ENCODE measurements around the gene TRIM47. TPM values are rescaled to one million over a fixed set of nuclear protein-coding genes. Genes with fewer than 3 reads are reported as not detected.

The TRIM47 gene
- total and polyA plus RNA-seq, 2 of the 13 experiments (the other 11 are each of a cell fraction or from before 2014, with no cell fraction given), result 33.5 to 82.0 TPM

DNA sequence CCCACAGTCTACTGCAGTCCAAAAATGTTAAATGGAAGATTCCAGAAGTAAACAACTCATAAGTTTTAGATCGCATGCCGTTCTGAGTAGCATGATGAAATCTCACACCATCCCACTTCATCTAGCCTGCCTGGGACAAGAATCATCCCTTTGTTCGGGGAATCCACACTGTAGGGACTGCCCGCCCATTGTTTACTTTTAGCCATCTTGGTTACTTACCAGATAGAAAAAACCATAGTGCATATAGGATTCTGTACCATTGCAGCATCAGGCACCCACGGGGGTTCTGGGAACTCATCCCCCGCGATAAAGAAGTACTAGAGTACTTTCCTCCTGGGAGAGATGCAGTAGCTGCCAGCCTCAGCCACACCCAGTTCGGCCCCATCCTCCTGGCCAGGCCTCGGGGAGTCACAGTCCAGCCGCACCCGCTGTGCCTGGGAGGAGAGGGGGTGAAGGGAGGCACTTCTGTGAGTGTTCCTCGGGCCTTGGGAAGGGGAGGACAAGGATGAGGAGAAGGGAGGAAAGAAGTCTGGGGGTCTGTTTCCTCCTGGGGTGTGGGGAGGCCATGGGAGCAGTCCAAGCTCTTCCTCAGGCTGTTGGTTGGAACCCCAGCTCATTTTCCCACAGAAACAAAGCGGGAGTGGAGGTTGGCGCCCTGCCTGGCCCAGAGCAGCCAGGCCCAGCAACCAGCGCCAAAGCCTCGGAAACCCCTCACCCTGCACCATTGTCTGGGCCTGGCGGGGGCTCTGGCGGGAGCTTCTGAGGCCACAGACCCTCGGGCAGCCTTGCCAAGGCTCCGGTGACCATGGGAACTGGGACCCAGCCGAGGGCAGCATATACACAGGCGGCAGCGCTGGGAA is 8.9 kb downstream of the TRIM47 start (continued):
- TF ChIP-seq, protein P1, sequence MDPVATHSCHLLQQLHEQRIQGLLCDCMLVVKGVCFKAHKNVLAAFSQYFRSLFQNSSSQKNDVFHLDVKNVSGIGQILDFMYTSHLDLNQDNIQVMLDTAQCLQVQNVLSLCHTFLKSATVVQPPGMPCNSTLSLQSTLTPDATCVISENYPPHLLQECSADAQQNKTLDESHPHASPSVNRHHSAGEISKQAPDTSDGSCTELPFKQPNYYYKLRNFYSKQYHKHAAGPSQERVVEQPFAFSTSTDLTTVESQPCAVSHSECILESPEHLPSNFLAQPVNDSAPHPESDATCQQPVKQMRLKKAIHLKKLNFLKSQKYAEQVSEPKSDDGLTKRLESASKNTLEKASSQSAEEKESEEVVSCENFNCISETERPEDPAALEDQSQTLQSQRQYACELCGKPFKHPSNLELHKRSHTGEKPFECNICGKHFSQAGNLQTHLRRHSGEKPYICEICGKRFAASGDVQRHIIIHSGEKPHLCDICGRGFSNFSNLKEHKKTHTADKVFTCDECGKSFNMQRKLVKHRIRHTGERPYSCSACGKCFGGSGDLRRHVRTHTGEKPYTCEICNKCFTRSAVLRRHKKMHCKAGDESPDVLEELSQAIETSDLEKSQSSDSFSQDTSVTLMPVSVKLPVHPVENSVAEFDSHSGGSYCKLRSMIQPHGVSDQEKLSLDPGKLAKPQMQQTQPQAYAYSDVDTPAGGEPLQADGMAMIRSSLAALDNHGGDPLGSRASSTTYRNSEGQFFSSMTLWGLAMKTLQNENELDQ (CRISPR knock-in tag; IDR thresholded peaks at IDR 0.05; ENCODE audit: borderline replicate concordance), result peak; percentile 55; the same call in 1 of the 2 replicates
- TF ChIP-seq ZNF34 (CRISPR knock-in tag; IDR thresholded peaks at IDR 0.05; ENCODE audit: borderline replicate concordance) (peak; percentile 95; the same call in 1 of the 2 replicates), ZNF232 (CRISPR knock-in tag; IDR thresholded peaks at IDR 0.05; ENCODE audit: borderline replicate concordance) (no peak), NCOA5 (CRISPR knock-in tag; IDR thresholded peaks at IDR 0.05) (no peak), ZNF17 (CRISPR knock-in tag; IDR thresholded peaks at IDR 0.05) (no peak), SAP130 (CRISPR knock-in tag; IDR thresholded peaks at IDR 0.05; ENCODE audit: low read depth) (peak; percentile 82), ZNF737 (CRISPR knock-in tag; IDR thresholded peaks at IDR 0.05; ENCODE audit: borderline replicate concordance) (no peak), KLF13 (CRISPR knock-in tag; IDR thresholded peaks at IDR 0.05) (no peak), ZNF329 (CRISPR knock-in tag; IDR thresholded peaks at IDR 0.05; ENCODE audit: low read depth) (no peak), PAWR (CRISPR knock-in tag; IDR thresholded peaks at IDR 0.05; ENCODE audit: borderline replicate concordance) (no peak), KDM3A (CRISPR knock-in tag; IDR thresholded peaks at IDR 0.05; ENCODE audit: low read depth) (no peak)
- TF ChIP-seq, protein P2, sequence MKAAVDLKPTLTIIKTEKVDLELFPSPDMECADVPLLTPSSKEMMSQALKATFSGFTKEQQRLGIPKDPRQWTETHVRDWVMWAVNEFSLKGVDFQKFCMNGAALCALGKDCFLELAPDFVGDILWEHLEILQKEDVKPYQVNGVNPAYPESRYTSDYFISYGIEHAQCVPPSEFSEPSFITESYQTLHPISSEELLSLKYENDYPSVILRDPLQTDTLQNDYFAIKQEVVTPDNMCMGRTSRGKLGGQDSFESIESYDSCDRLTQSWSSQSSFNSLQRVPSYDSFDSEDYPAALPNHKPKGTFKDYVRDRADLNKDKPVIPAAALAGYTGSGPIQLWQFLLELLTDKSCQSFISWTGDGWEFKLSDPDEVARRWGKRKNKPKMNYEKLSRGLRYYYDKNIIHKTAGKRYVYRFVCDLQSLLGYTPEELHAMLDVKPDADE (CRISPR knock-in tag; IDR thresholded peaks at IDR 0.05), result no peak
- TF ChIP-seq, protein P3, sequence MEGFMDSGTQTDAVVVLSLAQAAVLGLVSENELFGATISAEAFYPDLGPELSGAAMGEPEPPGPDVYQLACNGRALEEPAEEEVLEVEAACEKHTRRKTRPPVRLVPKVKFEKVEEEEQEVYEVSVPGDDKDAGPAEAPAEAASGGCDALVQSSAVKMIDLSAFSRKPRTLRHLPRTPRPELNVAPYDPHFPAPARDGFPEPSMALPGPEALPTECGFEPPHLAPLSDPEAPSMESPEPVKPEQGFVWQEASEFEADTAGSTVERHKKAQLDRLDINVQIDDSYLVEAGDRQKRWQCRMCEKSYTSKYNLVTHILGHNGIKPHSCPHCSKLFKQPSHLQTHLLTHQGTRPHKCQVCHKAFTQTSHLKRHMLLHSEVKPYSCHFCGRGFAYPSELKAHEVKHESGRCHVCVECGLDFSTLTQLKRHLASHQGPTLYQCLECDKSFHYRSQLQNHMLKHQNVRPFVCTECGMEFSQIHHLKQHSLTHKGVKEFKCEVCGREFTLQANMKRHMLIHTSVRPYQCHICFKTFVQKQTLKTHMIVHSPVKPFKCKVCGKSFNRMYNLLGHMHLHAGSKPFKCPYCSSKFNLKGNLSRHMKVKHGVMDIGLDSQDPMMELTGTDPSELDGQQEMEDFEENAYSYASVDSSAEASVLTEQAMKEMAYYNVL (CRISPR knock-in tag; IDR thresholded peaks at IDR 0.05; ENCODE audit: borderline replicate concordance), result no peak
- TF ChIP-seq, protein P4, sequence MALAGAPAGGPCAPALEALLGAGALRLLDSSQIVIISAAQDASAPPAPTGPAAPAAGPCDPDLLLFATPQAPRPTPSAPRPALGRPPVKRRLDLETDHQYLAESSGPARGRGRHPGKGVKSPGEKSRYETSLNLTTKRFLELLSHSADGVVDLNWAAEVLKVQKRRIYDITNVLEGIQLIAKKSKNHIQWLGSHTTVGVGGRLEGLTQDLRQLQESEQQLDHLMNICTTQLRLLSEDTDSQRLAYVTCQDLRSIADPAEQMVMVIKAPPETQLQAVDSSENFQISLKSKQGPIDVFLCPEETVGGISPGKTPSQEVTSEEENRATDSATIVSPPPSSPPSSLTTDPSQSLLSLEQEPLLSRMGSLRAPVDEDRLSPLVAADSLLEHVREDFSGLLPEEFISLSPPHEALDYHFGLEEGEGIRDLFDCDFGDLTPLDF (CRISPR knock-in tag; IDR thresholded peaks at IDR 0.05), result no peak
- TF ChIP-seq, protein P5, sequence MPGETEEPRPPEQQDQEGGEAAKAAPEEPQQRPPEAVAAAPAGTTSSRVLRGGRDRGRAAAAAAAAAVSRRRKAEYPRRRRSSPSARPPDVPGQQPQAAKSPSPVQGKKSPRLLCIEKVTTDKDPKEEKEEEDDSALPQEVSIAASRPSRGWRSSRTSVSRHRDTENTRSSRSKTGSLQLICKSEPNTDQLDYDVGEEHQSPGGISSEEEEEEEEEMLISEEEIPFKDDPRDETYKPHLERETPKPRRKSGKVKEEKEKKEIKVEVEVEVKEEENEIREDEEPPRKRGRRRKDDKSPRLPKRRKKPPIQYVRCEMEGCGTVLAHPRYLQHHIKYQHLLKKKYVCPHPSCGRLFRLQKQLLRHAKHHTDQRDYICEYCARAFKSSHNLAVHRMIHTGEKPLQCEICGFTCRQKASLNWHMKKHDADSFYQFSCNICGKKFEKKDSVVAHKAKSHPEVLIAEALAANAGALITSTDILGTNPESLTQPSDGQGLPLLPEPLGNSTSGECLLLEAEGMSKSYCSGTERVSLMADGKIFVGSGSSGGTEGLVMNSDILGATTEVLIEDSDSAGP (CRISPR knock-in tag; IDR thresholded peaks at IDR 0.05; ENCODE audit: borderline replicate concordance), result peak; percentile 24; the same call in 1 of the 2 replicates

Data from HepG2 (cell line).